ENCODE measurements around the gene FAM200B. TPM values are rescaled to one million over a fixed set of nuclear protein-coding genes. Genes with fewer than 3 reads are reported as not detected.
A peak's percentile ranks its signal among the peaks of the same experiment; 100 is the strongest.

Gene FAM200B
- total RNA-seq, 2 experiments from 2014 or later = 8.9 to 11.1 TPM

GRCh38 chr4:15653420-15653819 lies 28.2 kb upstream of the FAM200B start:
- TF ChIP-seq CTCF (IDR thresholded peaks at IDR 0.05) = no peak
- Mint-ChIP-seq H3K4me1 (ENCODE audit: low read depth) (peaks cover 61% of the 10 kb centered on the region), H3K4me3 (peak overlapping the region; percentile 99), H3K9me3 (no peaks in the 10 kb centered on the region), H3K27me3 (no peaks in the 10 kb centered on the region), H3K27ac (peak overlapping the region; percentile 95), H3K36me3 (ENCODE audit: low read depth) (peaks cover 7% of the 10 kb centered on the region)
- CTCF ChIA-PET = interaction anchor here (0.7 to 2.5 kb wide), 4 partner anchors 10 to 421 kb away, joined by 3 to 9 read pairs (median 4); no protein-coding TSS in a partner anchor
- intact Hi-C loops (cut with micrococcal nuclease) = loop anchor here (5.0 kb wide), 1 partner anchor 421 kb away; no protein-coding TSS in a partner anchor
- ATAC-seq = no peak
- POLR2A ChIA-PET = interaction anchor here (0.6 to 3.4 kb wide), 3 partner anchors 28 to 140 kb away, joined by 3 to 18 read pairs (median 3); partner anchors contain the start of gene FAM200B
- DNase-seq = no peak

- H3K9me3 Mint-ChIP-seq = no peaks in the 10 kb centered on the region
- intact Hi-C loops (cut with micrococcal nuclease) = loop anchor here (5.0 kb wide), 1 partner anchor 422 kb away; no protein-coding TSS in a partner anchor
- DNase-seq (peak; percentile 50), ATAC-seq (peak; percentile 34)
- H3K36me3 Mint-ChIP-seq (ENCODE audit: low read depth) = peaks cover 7% of the 10 kb centered on the region
- peak overlapping the region; percentile 99 for H3K4me3 Mint-ChIP-seq
- TF ChIP-seq CTCF (IDR thresholded peaks at IDR 0.05) = no peak
- no peaks in the 10 kb centered on the region for H3K27me3 Mint-ChIP-seq
- POLR2A ChIA-PET = interaction anchor here (0.7 to 3.4 kb wide), 5 partner anchors 28 to 652 kb away, joined by 3 to 18 read pairs (median 4); partner anchors contain the start of gene FAM200B
- peaks cover 56% of the 10 kb centered on the region for H3K4me1 Mint-ChIP-seq (ENCODE audit: low read depth)
- peak overlapping the region; percentile 95 for H3K27ac Mint-ChIP-seq
- CTCF ChIA-PET = interaction anchor here (0.6 to 2.5 kb wide), 5 partner anchors 9 to 421 kb away, joined by 3 to 9 read pairs (median 4); no protein-coding TSS in a partner anchor
These were observed 27.6 kb upstream of the FAM200B start for GRCh38 chr4:15653864-15654592.

- peak; percentile 56 for DNase-seq
- peak; percentile 45 for ATAC-seq
- intact Hi-C loops (cut with micrococcal nuclease) = loop anchor here (5.0 kb wide), 2 partner anchors 422 to 652 kb away; partner anchors contain the start of gene CPEB2
- no peaks in the 10 kb centered on the region for H3K9me3 Mint-ChIP-seq
- no peak for TF ChIP-seq CTCF (IDR thresholded peaks at IDR 0.05)
- peaks cover 7% of the 10 kb centered on the region for H3K36me3 Mint-ChIP-seq (ENCODE audit: low read depth)
- ChIA-PET POLR2A (interaction anchor here (0.7 to 3.4 kb wide), 7 partner anchors 9 to 653 kb away, joined by 3 to 18 read pairs (median 5); partner anchors contain the start of gene FAM200B), CTCF (interaction anchor here (0.6 to 2.5 kb wide), 5 partner anchors 10 to 422 kb away, joined by 3 to 9 read pairs (median 4); no protein-coding TSS in a partner anchor)
- H3K27ac Mint-ChIP-seq = peak overlapping the region; percentile 96
- H3K4me3 Mint-ChIP-seq = peak overlapping the region; percentile 99
- peaks cover 56% of the 10 kb centered on the region for H3K4me1 Mint-ChIP-seq (ENCODE audit: low read depth)
- H3K27me3 Mint-ChIP-seq = no peaks in the 10 kb centered on the region
These were observed 26.9 kb upstream of the FAM200B start for GRCh38 chr4:15654593-15655222.

GRCh38 chr4:15655223-15656037 lies 26.2 kb upstream of the FAM200B start, which contains the start of gene FBXL5:
Gene FBXL5 (minus strand): TSS chr4:15655357. CDS start chr4:15655287, 70 bp downstream.
- Mint-ChIP-seq H3K27me3 (no peaks in the 10 kb centered on the region), H3K4me1 (ENCODE audit: low read depth) (peaks cover 57% of the 10 kb centered on the region), H3K4me3 (peak within 1 kb of the TSS; percentile 99), H3K9me3 (no peaks in the 10 kb centered on the region), H3K27ac (peak within 1 kb of the TSS; percentile 97), H3K36me3 (ENCODE audit: low read depth) (peaks cover 8% of the 10 kb centered on the region)
- no peak for TF ChIP-seq CTCF (IDR thresholded peaks at IDR 0.05)
- DNase-seq (peak; percentile 85), ATAC-seq (peak; percentile 76)
- intact Hi-C loops (cut with micrococcal nuclease) = loop anchor here (5.0 kb wide), 1 partner anchor 653 kb away; the partner anchor contains the start of gene CPEB2
- POLR2A ChIA-PET = interaction anchor here (0.7 to 3.4 kb wide), 8 partner anchors 10 to 654 kb away, joined by 3 to 18 read pairs (median 4); partner anchors contain the start of gene FAM200B
- CTCF ChIA-PET = interaction anchor here (0.7 to 2.5 kb wide), 2 partner anchors 27 to 423 kb away, joined by 3 to 9 read pairs; no protein-coding TSS in a partner anchor

Measured in activated CD8-positive, alpha-beta T cell treated with anti-CD3 and anti-CD28 coated beads for 36 hours (primary cell).